SU-DHL-6 (cell line): ENCODE results near the gene KATNAL1.

Source experiments
- CTCF ChIP-seq: fragments of 200-600 bp; sonication (generic); IDR thresholded peaks from one replicate; pipeline ENCODE4 v1.5.1; 2017; ENCODE audit warnings: antibody characterized with exemption, mild to moderate bottlenecking, low read length, moderate library complexity; ENCODE audit not compliant: insufficient read depth, poor library complexity, severe bottlenecking
- EZH2phosphoT487 ChIP-seq: fragments of 200-600 bp; sonication (generic), shearing (Covaris generic); conservative IDR thresholded peaks from 2 replicates; pipeline ENCODE4 v1.6.1; 2018; ENCODE audit warnings: mild to moderate bottlenecking, antibody characterized with exemption, low read length, moderate library complexity, mixed read lengths

GRCh38 chr13:30334663-30335386 lies 27.5 kb upstream of the KATNAL1 start:
- TF ChIP-seq CTCF (peak; percentile 37), EZH2phosphoT487 (no peak)
